Measurements from ENCODE around the gene LMO7. TPM values are rescaled to one million over a fixed set of nuclear protein-coding genes. Genes with fewer than 3 reads are reported as not detected.

Gene LMO7
- total RNA-seq, 1 experiment from 2014 or later = 20.4 TPM

- H3K9me3 Mint-ChIP-seq = peaks cover 5% of the 10 kb centered on the region in 2 experiments; a peak in 4 of 5 replicates
- Histone ChIP-seq H4K8ac (replicated peaks; ENCODE audit: insufficient read length, low read depth, low read length) (no peak overlapping the region), H3K4ac (ENCODE audit: low read depth, low read length) (no peak overlapping the region), H3K4me2 (ENCODE audit: insufficient read depth, insufficient read length, low read length) (no peak overlapping the region), H3K79me1 (ENCODE audit: insufficient read depth, low read depth, low read length, poor library complexity, severe bottlenecking) (no peaks in the 10 kb centered on the region), H2AK5ac (ENCODE audit: insufficient read length, low read length) (no peak overlapping the region), H3K14ac (ENCODE audit: insufficient read depth, low read length) (no peak overlapping the region), H2BK20ac (ENCODE audit: low read depth, low read length, poor library complexity, severe bottlenecking) (no peak overlapping the region), H4K20me1 (ENCODE audit: control insufficient read depth, insufficient read depth, insufficient read length) (no peaks in the 10 kb centered on the region), H2BK12ac (ENCODE audit: insufficient read length, low read depth, low read length) (no peak overlapping the region), H3K4me1 (ENCODE audit: insufficient read depth, low read length) (no peaks in the 10 kb centered on the region), H3K27me3 (ENCODE audit: insufficient read depth, low read length) (no peaks in the 10 kb centered on the region), H2AFZ (ENCODE audit: low read length) (no peak overlapping the region), H3K18ac (ENCODE audit: insufficient read length, low read depth, low read length) (no peak overlapping the region), H2BK120ac (ENCODE audit: low read depth, low read length, poor library complexity, severe bottlenecking) (no peak overlapping the region), H2BK5ac (ENCODE audit: insufficient read length, low read length) (no peak overlapping the region), H3K9ac (ENCODE audit: extremely low read depth, insufficient read length, low read length) (no peak overlapping the region), H2BK15ac (ENCODE audit: low read depth, low read length) (no peak overlapping the region), H3K27ac (ENCODE audit: insufficient read length, low read depth, low read length) (no peak overlapping the region), H3K56ac (ENCODE audit: insufficient read length, low read depth, low read length) (no peak overlapping the region), H3K79me2 (ENCODE audit: insufficient read depth, low read length) (no peaks in the 10 kb centered on the region), H3T11ph (ENCODE audit: low read length) (no peak overlapping the region), H4K5ac (ENCODE audit: insufficient read length, low read depth, low read length) (no peak overlapping the region), H3K23ac (ENCODE audit: insufficient read length, low read depth, low read length) (no peak overlapping the region), H3K23me2 (ENCODE audit: insufficient read length, low read depth, low read length, poor library complexity, severe bottlenecking) (no peaks in the 10 kb centered on the region), H3K9me3 (ENCODE audit: control insufficient read depth, low read depth, low read length) (no peaks in the 10 kb centered on the region), H4K91ac (ENCODE audit: insufficient read length, low read depth, low read length) (no peak overlapping the region)
- H3K36me3 Mint-ChIP-seq (ENCODE audit: insufficient read depth in 1 of 3, low read depth in 3 of 3) = peaks cover 5% of the 10 kb centered on the region in 3 experiments; a peak in 6 of 7 replicates
- H3K27ac Mint-ChIP-seq = no peak overlapping the region
- no peak for DNase-seq
- H3K27me3 Mint-ChIP-seq (ENCODE audit: low read depth) = no peaks in the 10 kb centered on the region
- no peak overlapping the region for H3K4me3 Mint-ChIP-seq
- peaks cover 3 to 9% of the 10 kb centered on the region in 2 experiments; a peak in 3 of 4 replicates for H3K4me1 Mint-ChIP-seq
- TF ChIP-seq CTCF (conservative IDR thresholded peaks at IDR 0.05) = no peak
- WGBS (ENCODE audit: extremely low coverage, insufficient read length, low lambda C conversion rate) = no CpG with 5 or more reads among the region's 7 CpGs
Measured at GRCh38 chr13:75787249-75787928, 151.3 kb downstream of the LMO7 start.
